HFFc6 (cell line): ENCODE measurements around the gene HYOU1. TPM values are rescaled to one million over a fixed set of nuclear protein-coding genes. Genes with fewer than 3 reads are reported as not detected.

Experiments
- DNase-seq: peaks from one replicate; pipeline ENCODE4 v3.0.0-alpha.2; 2018
- H3K27ac Mint-ChIP-seq: 2 replicates; pipeline ENCODE4 v1.8.0; 2020; ENCODE audit warnings: mild to moderate bottlenecking, mixed read lengths
- H3K27me3 Mint-ChIP-seq: 2 replicates; pipeline ENCODE4 v1.8.0; 2021; ENCODE audit warnings: mild to moderate bottlenecking, moderate library complexity, mixed read lengths; ENCODE audit not compliant: insufficient read depth
- H3K36me3 Mint-ChIP-seq: 2 replicates; pipeline ENCODE4 v1.8.0; 2021; ENCODE audit warnings: low read depth, mixed read lengths
- H3K4me1 Mint-ChIP-seq: 2 replicates; pipeline ENCODE4 v1.8.0; 2020; ENCODE audit warnings: low read depth, mixed read lengths
- H3K4me3 Mint-ChIP-seq: 2 replicates; pipeline ENCODE4 v1.8.0; 2020; ENCODE audit warnings: mild to moderate bottlenecking, moderate library complexity, mixed read lengths
- H3K9me3 Mint-ChIP-seq: 2 replicates; pipeline ENCODE4 v1.8.0; 2020; ENCODE audit warnings: mild to moderate bottlenecking, mixed read lengths
- CTCF ChIP-seq: fragments of 200-600 bp; sonication (generic); IDR thresholded peaks from 2 replicates; pipeline ENCODE4 v1.5.0; 2021; ENCODE audit warnings: antibody characterized with exemption, mild to moderate bottlenecking
- total RNA-seq, 6 experiments: library from RNA; stranded (reverse); fragmentation: NEBNext Ultra II Directional; extraction: Animal tissue kit (Norgen Biotek cat#: 25700); gene quantifications; 2 replicates in 1 of 6; 3 replicates in 5 of 6; pipeline ENCODE4 v1.2.3, GENCODE V29; 2021

The HYOU1 gene
- total RNA-seq, 6 experiments from 2014 or later = 141 to 180 (median 163) TPM

GRCh38 chr11:119089319-119089718, 32.3 kb upstream of the HYOU1 start:
- H3K36me3 Mint-ChIP-seq = peaks cover 19% of the 10 kb centered on the region
- H3K27me3 Mint-ChIP-seq = peaks cover 2% of the 10 kb centered on the region; the same call in 1 of the 2 replicates
- no peak for TF ChIP-seq CTCF
- H3K4me3 Mint-ChIP-seq = no peak overlapping the region
- no peak for DNase-seq
- no peak overlapping the region for H3K27ac Mint-ChIP-seq
- no peaks in the 10 kb centered on the region for H3K9me3 Mint-ChIP-seq
- peaks cover 42% of the 10 kb centered on the region for H3K4me1 Mint-ChIP-seq

DNA sequence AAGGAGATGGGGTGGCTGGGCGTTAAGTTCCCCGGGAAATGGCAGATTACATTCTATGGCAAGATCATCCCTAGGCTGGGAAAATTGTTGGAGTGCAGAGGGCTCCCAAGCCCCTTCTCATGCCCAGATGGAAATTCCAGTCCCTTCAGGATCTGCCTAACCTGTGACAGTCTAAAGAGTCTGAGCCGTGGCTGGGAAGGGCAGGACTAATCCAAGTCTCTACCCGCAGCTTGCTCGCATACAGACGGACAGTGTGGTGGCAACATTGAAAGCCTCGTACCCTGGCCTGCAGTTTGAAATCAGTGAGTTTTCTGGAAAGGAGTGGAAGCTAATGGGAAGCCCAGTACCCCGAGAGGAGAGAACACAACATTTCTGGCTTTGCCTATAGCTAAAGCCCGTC, 31.4 kb upstream of the HYOU1 start:
- DNase-seq = no peak
- Mint-ChIP-seq H3K4me1 (peaks cover 38% of the 10 kb centered on the region), H3K9me3 (no peaks in the 10 kb centered on the region), H3K4me3 (no peak overlapping the region), H3K36me3 (peaks cover 12% of the 10 kb centered on the region), H3K27ac (no peak overlapping the region), H3K27me3 (no peaks in the 10 kb centered on the region)
- no peak for TF ChIP-seq CTCF

DNA sequence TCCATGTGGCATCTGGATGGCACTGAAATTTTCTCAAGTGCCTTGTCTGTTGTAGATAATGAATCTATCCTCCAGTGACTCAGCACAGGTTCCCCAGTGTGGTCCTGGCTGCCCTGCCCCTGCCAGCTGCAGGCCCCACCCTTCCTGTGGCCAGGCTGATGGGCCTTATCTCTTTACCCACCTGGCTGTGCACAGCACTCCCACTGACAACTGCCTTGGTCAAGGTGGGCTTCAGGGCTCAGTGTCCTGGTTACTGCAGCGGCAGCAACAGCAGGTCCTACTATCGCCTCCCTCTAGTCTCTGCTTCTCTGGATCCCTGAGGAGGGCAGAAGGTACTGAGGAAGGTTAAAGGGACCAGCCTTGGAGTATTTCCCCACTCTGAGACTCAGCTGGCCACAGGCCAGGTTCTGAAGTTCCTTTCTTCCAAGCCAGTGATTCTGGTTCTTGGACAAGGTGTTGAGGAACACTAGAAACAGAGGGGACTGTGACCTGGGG, 30.8 kb upstream of the HYOU1 start:
- H3K4me1 Mint-ChIP-seq = peaks cover 32% of the 10 kb centered on the region

DNA sequence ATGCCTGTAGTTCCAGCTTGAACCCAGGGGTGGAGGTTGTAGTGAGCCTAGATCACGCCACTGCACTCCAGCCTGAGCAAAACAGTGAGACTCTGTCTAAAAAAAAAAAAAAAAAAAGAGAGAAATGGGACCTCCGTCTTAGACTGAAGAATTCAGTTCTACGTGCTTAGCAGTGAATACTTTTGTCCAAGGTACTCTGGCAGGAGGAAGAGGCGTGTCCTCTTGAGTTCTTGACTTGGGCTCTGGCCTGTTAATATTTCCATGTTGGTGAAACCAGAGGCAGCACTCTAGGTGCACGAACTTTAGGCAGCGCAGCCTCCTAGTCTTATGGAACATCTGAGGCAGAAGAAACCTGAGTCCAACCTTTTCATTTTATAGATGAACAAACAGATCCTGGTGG, 30.1 kb upstream of the HYOU1 start:
- Mint-ChIP-seq H3K9me3 (no peaks in the 10 kb centered on the region), H3K27ac (peak overlapping the region; percentile 31; the same call in 1 of the 2 replicates), H3K4me1 (peaks cover 25% of the 10 kb centered on the region), H3K27me3 (no peaks in the 10 kb centered on the region), H3K36me3 (peaks cover 4% of the 10 kb centered on the region; the same call in 1 of the 2 replicates), H3K4me3 (no peak overlapping the region)
- no peak for TF ChIP-seq CTCF
- no peak for DNase-seq

More for the DNA sequence above, 30.8 kb upstream of the HYOU1 start:
- no peak overlapping the region for H3K4me3 Mint-ChIP-seq
- no peaks in the 10 kb centered on the region for H3K9me3 Mint-ChIP-seq
- H3K27me3 Mint-ChIP-seq = no peaks in the 10 kb centered on the region
- peaks cover 8% of the 10 kb centered on the region; the same call in 1 of the 2 replicates for H3K36me3 Mint-ChIP-seq
- DNase-seq = no peak
- peak overlapping the region; percentile 31; the same call in 1 of the 2 replicates for H3K27ac Mint-ChIP-seq
- TF ChIP-seq CTCF = no peak

- no peak for DNase-seq
- H3K36me3 Mint-ChIP-seq = peaks cover 13% of the 10 kb centered on the region; the same call in 1 of the 2 replicates
- no peaks in the 10 kb centered on the region for H3K27me3 Mint-ChIP-seq
Measured at GRCh38 chr11:119085437-119085847, 28.4 kb upstream of the HYOU1 start.

More at GRCh38 chr11:119085437-119085847, 28.4 kb upstream of the HYOU1 start:
- no peak for TF ChIP-seq CTCF
- no peaks in the 10 kb centered on the region for H3K9me3 Mint-ChIP-seq
- H3K4me1 Mint-ChIP-seq = peaks cover 23% of the 10 kb centered on the region
- H3K4me3 Mint-ChIP-seq = peak overlapping the region; percentile 100
- peak overlapping the region; percentile 96 for H3K27ac Mint-ChIP-seq
